ENCODE results near the gene PCDH18. TPM values are rescaled to one million over a fixed set of nuclear protein-coding genes. Genes with fewer than 3 reads are reported as not detected.

The PCDH18 gene, protein sequence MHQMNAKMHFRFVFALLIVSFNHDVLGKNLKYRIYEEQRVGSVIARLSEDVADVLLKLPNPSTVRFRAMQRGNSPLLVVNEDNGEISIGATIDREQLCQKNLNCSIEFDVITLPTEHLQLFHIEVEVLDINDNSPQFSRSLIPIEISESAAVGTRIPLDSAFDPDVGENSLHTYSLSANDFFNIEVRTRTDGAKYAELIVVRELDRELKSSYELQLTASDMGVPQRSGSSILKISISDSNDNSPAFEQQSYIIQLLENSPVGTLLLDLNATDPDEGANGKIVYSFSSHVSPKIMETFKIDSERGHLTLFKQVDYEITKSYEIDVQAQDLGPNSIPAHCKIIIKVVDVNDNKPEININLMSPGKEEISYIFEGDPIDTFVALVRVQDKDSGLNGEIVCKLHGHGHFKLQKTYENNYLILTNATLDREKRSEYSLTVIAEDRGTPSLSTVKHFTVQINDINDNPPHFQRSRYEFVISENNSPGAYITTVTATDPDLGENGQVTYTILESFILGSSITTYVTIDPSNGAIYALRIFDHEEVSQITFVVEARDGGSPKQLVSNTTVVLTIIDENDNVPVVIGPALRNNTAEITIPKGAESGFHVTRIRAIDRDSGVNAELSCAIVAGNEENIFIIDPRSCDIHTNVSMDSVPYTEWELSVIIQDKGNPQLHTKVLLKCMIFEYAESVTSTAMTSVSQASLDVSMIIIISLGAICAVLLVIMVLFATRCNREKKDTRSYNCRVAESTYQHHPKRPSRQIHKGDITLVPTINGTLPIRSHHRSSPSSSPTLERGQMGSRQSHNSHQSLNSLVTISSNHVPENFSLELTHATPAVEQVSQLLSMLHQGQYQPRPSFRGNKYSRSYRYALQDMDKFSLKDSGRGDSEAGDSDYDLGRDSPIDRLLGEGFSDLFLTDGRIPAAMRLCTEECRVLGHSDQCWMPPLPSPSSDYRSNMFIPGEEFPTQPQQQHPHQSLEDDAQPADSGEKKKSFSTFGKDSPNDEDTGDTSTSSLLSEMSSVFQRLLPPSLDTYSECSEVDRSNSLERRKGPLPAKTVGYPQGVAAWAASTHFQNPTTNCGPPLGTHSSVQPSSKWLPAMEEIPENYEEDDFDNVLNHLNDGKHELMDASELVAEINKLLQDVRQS
- total RNA-seq (10 to 100 TPM in 2 of 9 donors, 1 to 10 TPM in 7; 2.2 to 14.5 (median 5.9) TPM), polyA plus RNA-seq (1 to 10 TPM; 1.4 to 3.3 TPM)
- long read RNA-seq, donor 1, full-length matches to known transcripts: 4 of 4 reads
- long read RNA-seq, donor 1, partial matches to known transcripts: 0 of 4 reads
- long read RNA-seq, donor 1, other reads (novel, unspliced or antisense): 0 of 4 reads
- long read RNA-seq, donor 2, full-length matches to known transcripts: 2 of 4 reads
- long read RNA-seq, donor 2, partial matches to known transcripts: 0 of 4 reads
- long read RNA-seq, donor 2, other reads (novel, unspliced or antisense): 2 of 4 reads
- long read RNA-seq, donor 3, full-length matches to known transcripts: 2 of 3 reads
- long read RNA-seq, donor 3, partial matches to known transcripts: 0 of 3 reads
- long read RNA-seq, donor 3, other reads (novel, unspliced or antisense): 1 of 3 reads

DNA sequence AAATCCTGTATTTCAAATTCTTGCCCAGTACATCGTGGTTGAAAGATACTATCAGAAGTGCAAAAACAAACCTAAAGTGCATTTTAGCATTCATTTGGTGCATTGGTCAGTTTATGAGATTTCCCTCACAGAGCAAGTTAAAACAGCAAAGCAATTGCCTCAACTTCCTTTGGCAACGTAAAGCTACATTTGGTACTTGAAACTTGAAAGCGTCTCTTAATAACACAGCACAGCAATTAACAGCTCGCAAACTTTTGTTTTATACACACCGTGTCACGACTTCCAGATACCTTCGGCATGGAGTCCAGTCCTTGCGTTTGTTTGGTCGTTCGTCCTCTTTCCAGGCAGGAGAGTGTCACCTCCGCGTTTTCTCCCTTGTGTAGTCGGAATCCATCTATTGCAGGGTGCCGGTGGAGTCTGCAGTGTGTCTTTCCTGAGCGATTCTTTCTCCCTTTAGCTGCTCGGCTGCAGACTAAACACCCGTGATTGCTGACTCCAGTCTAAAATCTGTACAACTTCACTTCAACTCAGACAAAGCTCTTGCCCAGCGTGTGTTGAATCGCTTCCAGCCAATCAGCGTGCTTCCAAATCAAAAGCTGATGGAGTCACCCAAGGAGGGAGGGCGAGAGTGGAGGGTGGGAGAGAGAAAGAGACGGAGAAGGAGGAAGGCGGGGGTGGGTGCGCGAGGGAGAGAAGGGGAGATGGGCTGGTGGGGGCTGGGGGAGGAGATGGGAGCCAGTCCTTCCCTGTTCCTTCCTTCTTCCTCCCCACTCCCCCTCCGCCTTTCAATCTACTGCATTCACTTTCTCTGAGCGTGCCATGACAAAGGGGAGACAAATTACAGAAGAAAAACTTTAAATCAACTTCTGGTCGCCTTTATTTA is at the start of gene PCDH18:
Gene PCDH18, minus strand, starts transcription at position 509 of the 883 bp plus-strand sequence. Its CDS starts 406 bp downstream, at position 103.
- DNase-seq (peak; percentile 83 to 92 (median 89)), ATAC-seq (peak; percentile 74 to 93 (median 92))
- peaks cover 0 to 16% (median 0%) of the 10 kb centered on the region in 12 donors for H3K4me1 ChIP-seq
- H3K27me3 ChIP-seq: no peaks in the 10 kb centered on the region
- WGBS, 4 donors: 1 to 2% (median 2%) methylated on average over 28 of the region's 28 CpGs
- H3K27ac ChIP-seq: peak within 1 kb of the TSS; percentile 64 to 87 (median 78)
- H3K36me3 ChIP-seq: peaks cover 0 to 15% (median 0%) of the 10 kb centered on the region in 9 donors
- peaks cover 0 to 6% (median 0%) of the 10 kb centered on the region in 12 donors for H3K9me3 ChIP-seq
- intact Hi-C loops (cut with DNase I): loop anchor here in 6 of 10 donors (5.0 to 10.0 kb wide), 8 partner anchors 137 to 407 kb away; no protein-coding TSS in a partner anchor
- peak within 1 kb of the TSS; percentile 33 to 75 (median 60) for H3K4me3 ChIP-seq
- TF ChIP-seq, protein P1, sequence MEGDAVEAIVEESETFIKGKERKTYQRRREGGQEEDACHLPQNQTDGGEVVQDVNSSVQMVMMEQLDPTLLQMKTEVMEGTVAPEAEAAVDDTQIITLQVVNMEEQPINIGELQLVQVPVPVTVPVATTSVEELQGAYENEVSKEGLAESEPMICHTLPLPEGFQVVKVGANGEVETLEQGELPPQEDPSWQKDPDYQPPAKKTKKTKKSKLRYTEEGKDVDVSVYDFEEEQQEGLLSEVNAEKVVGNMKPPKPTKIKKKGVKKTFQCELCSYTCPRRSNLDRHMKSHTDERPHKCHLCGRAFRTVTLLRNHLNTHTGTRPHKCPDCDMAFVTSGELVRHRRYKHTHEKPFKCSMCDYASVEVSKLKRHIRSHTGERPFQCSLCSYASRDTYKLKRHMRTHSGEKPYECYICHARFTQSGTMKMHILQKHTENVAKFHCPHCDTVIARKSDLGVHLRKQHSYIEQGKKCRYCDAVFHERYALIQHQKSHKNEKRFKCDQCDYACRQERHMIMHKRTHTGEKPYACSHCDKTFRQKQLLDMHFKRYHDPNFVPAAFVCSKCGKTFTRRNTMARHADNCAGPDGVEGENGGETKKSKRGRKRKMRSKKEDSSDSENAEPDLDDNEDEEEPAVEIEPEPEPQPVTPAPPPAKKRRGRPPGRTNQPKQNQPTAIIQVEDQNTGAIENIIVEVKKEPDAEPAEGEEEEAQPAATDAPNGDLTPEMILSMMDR (IDR thresholded peaks at IDR 0.05): no peak
- peak in 1 of 2 donors; percentile 63 for TF ChIP-seq POLR2A (IDR thresholded peaks at IDR 0.05)

DNA sequence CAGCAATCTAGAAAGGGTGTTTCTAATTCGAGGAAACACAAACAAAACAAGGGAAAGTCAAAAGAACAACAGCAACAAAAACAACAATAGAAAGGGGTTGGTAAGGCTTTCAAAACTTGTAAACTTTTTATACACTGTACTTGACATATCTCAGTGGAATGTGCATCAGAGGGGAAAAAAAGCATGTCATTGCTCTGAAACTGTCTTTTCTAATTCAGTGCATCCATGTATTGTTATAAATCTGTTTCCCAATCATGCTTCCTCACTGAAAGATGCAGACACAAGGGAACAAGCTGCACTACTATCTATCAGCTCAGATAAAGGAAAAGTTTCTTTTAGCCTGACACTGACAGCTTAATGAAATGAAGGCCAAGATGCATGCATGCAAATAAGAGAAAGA is 44.2 kb upstream of the PCDH18 start:
- ATAC-seq: no peak
- Histone ChIP-seq H3K4me3 (no peak overlapping the region), H3K4me1 (no peaks in the 10 kb centered on the region), H3K27ac (no peak overlapping the region), H3K9me3 (peaks cover 0 to 4% (median 0%) of the 10 kb centered on the region in 12 donors), H3K27me3 (no peaks in the 10 kb centered on the region), H3K36me3 (no peaks in the 10 kb centered on the region)
- TF ChIP-seq, protein P1 (IDR thresholded peaks at IDR 0.05): no peak
- TF ChIP-seq POLR2A (IDR thresholded peaks at IDR 0.05): no peak
- DNase-seq: no peak
- intact Hi-C loops (cut with DNase I): no loop called here
- WGBS, 4 donors: 25 to 52% (median 44%) methylated on average over 1 of the region's 1 CpG

DNA sequence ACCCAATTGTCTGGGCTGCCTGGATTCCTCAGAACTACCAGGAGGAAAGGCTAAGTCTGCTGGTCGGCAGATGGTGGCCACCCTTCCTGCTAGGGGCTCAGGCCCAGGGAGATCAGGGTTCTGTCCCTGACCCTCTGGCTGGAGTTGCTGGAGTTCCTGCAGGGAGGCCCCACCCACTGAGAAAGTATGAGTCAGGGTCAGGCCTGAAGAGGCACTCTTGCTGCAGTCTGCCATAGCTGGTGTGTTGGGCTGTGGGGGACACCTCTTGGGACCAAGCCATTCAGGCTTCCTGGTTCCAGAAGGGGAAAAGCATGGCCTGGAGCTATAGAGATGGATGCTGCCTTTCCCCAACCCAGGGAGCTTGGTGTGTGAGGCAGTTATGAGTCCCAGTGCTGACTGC is 40.4 kb upstream of the PCDH18 start:
- H3K4me1 ChIP-seq: no peaks in the 10 kb centered on the region
- intact Hi-C loops (cut with DNase I): no loop called here
- 30 to 100% (median 75%) methylated on average over 1 of the region's 1 CpG for WGBS, 4 donors
- H3K27me3 ChIP-seq: no peaks in the 10 kb centered on the region
- DNase-seq (no peak), ATAC-seq (no peak)
- H3K27ac ChIP-seq: no peak overlapping the region
- H3K9me3 ChIP-seq: no peaks in the 10 kb centered on the region
- no peak overlapping the region for H3K4me3 ChIP-seq
- H3K36me3 ChIP-seq: no peaks in the 10 kb centered on the region
- TF ChIP-seq, protein P1 (IDR thresholded peaks at IDR 0.05): no peak

All from heart left ventricle (tissue), 16 donors.